PC-9 (cell line): ENCODE measurements around the gene LMBRD2. TPM values are rescaled to one million over a fixed set of nuclear protein-coding genes. Genes with fewer than 3 reads are reported as not detected.

Experiments
- BruUV-seq: library from RNA; stranded (reverse); fragments of 400-500 nt; replicated peaks from 2 replicates; lab custom pipeline; 2021; lab: Mats Ljungman, UMichigan
- CTCF ChIA-PET: fragments of 300-600 bp; sonication (Branson Sonifier 250); formaldehyde crosslinking; loops from one replicate; lab custom pipeline; 2022; ENCODE audit warnings: antibody characterized with exemption; lab: Charles Lee
- POLR2A ChIA-PET: fragments of 300-600 bp; sonication (Branson Sonifier 250); formaldehyde crosslinking; loops from one replicate; lab custom pipeline; 2022; ENCODE audit warnings: antibody characterized with exemption; ENCODE audit not compliant: unreplicated experiment; lab: Charles Lee
- DNase-seq, 2 experiments: peaks; one replicate each; pipeline versions ENCODE4 v3.0.0 to v3.0.0-alpha.2; 2015 to 2022; ENCODE audit warnings: mixed read lengths in 1 of 2
- H2AFZ ChIP-seq: fragments of 200-600 bp; sonication (generic); 2 replicates; pipeline ENCODE4 v1.8.1; 2017; ENCODE audit warnings: antibody characterized with exemption
- H3F3A ChIP-seq: fragments of 200-600 bp; sonication (generic); 2 replicates; pipeline ENCODE4 v1.8.1; 2017; ENCODE audit warnings: antibody characterized with exemption, mild to moderate bottlenecking, low read depth; ENCODE audit not compliant: insufficient read depth
- H3K27ac ChIP-seq: fragments of 200-600 bp; sonication (generic); 2 replicates; pipeline ENCODE4 v1.6.1; 2016; ENCODE audit warnings: mixed run types
- H3K27me3 ChIP-seq: fragments of 200-600 bp; sonication (generic); 2 replicates; pipeline ENCODE4 v1.6.1; 2016; ENCODE audit warnings: low read depth, mixed run types; ENCODE audit not compliant: insufficient read depth
- H3K36me3 ChIP-seq: fragments of 200-600 bp; sonication (generic); 2 replicates; pipeline ENCODE4 v1.6.1; 2016; ENCODE audit warnings: low read depth, mixed run types
- H3K4me1 ChIP-seq: fragments of 200-600 bp; sonication (generic); replicated peaks from 2 replicates; pipeline ENCODE4 v1.6.1; 2016; ENCODE audit warnings: mixed run types; ENCODE audit not compliant: insufficient read depth
- H3K4me2 ChIP-seq: fragments of 200-600 bp; sonication (generic); 2 replicates; pipeline ENCODE4 v1.6.1; 2017; ENCODE audit warnings: mixed run types
- H3K4me3 ChIP-seq: fragments of 200-600 bp; sonication (generic); 2 replicates; pipeline ENCODE4 v1.6.1; 2016; ENCODE audit warnings: mixed run types
- H3K79me2 ChIP-seq: fragments of 200-600 bp; sonication (generic); 2 replicates; pipeline ENCODE4 v1.6.1; 2017; ENCODE audit warnings: low read depth, mixed run types
- H3K9me2 ChIP-seq: fragments of 200-600 bp; sonication (generic); 2 replicates; pipeline ENCODE4 v1.8.1; 2017; ENCODE audit warnings: mild to moderate bottlenecking; ENCODE audit not compliant: insufficient read depth
- H3K9me3 ChIP-seq: fragments of 200-600 bp; sonication (generic); 2 replicates; pipeline ENCODE4 v1.8.1; 2016; ENCODE audit warnings: low read depth; ENCODE audit not compliant: insufficient read depth
- H4K20me1 ChIP-seq: fragments of 200-600 bp; sonication (generic); 2 replicates; pipeline ENCODE4 v1.8.1; 2017; ENCODE audit not compliant: insufficient read depth
- EZH2 ChIP-seq: fragments of 200-600 bp; sonication (generic); IDR thresholded peaks from 2 replicates; pipeline ENCODE4 v1.8.0; 2017; ENCODE audit warnings: antibody characterized with exemption, low read depth
- intact Hi-C: fragments of 100-400 bp; cut with micrococcal nuclease; formaldehyde crosslinking; loops from one replicate; pipeline ENCODE4 v1.10.0; 2022; ENCODE audit not compliant: unreplicated experiment
- total RNA-seq: library from RNA; stranded (reverse); gene quantifications from 2 replicates; pipeline ENCODE4 v1.2.3, GENCODE V29; 2021
- TF ChIP-seq, protein P1 (sequence below): fragments of 200-600 bp; sonication (generic); conservative IDR thresholded peaks from 2 replicates; pipeline ENCODE4 v1.6.1; 2017; ENCODE audit warnings: mixed run types, antibody characterized with exemption, mild to moderate bottlenecking, moderate library complexity

Gene LMBRD2
- total RNA-seq, 1 experiment from 2014 or later: 18.0 TPM

DNA sequence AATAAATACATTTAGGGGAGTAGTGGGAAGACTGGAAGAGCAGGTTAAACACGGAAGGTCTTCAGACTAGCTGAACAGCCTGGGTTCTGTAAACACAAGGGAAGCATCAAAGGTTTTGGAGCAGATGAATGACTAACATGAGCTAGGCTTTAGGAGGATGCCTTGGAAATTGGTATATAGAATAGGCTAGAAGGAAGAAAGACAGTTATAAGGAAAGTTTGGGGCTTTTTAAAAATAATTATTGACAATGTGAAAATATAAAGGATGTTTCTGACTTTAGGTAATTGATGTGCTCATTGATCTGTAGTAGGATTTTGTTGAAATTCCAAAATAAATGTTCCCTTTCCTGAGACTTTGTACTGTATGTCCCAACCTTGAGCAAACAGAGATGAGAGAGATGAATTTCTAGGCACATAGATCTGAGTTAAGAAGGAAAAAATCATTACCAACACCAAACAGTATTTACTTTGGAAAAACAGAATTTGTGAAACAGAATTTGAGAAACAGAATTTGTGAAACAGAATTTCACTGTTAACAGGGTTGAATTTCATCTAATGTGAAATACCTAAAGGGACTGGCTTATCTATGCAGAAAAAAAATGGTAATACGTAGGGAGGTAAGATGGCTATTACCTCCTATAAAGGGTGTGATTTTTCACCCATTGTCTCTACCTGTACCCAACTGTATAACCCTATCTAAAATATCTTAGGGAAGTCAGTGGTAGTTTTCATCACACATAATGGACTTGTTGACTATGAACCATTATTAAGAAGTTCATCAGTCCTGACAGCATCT lies 29.1 kb upstream of the LMBRD2 start:
- H3K79me2 ChIP-seq: no peaks in the 10 kb centered on the region
- no TSS peak for BruUV-seq
- H3K9me3 ChIP-seq: no peaks in the 10 kb centered on the region
- intact Hi-C loops: no loop called here
- peaks cover 42% of the 10 kb centered on the region for H3K36me3 ChIP-seq
- TF ChIP-seq, protein P1, sequence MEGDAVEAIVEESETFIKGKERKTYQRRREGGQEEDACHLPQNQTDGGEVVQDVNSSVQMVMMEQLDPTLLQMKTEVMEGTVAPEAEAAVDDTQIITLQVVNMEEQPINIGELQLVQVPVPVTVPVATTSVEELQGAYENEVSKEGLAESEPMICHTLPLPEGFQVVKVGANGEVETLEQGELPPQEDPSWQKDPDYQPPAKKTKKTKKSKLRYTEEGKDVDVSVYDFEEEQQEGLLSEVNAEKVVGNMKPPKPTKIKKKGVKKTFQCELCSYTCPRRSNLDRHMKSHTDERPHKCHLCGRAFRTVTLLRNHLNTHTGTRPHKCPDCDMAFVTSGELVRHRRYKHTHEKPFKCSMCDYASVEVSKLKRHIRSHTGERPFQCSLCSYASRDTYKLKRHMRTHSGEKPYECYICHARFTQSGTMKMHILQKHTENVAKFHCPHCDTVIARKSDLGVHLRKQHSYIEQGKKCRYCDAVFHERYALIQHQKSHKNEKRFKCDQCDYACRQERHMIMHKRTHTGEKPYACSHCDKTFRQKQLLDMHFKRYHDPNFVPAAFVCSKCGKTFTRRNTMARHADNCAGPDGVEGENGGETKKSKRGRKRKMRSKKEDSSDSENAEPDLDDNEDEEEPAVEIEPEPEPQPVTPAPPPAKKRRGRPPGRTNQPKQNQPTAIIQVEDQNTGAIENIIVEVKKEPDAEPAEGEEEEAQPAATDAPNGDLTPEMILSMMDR: no peak
- TF ChIP-seq EZH2: no peak
- H4K20me1 ChIP-seq: no peaks in the 10 kb centered on the region
- H2AFZ ChIP-seq: no peak overlapping the region
- POLR2A ChIA-PET: no interaction called here
- H3K4me1 ChIP-seq: no peaks in the 10 kb centered on the region
- no peaks in the 10 kb centered on the region for H3K9me2 ChIP-seq
- CTCF ChIA-PET: no interaction called here
- no peak for DNase-seq
- H3K4me3 ChIP-seq: no peak overlapping the region
- no peaks in the 10 kb centered on the region for H3K27me3 ChIP-seq
- H3K27ac ChIP-seq: no peak overlapping the region
- H3K4me2 ChIP-seq: no peak overlapping the region
- H3F3A ChIP-seq: peaks cover 7% of the 10 kb centered on the region; the same call in 1 of the 2 replicates

DNA sequence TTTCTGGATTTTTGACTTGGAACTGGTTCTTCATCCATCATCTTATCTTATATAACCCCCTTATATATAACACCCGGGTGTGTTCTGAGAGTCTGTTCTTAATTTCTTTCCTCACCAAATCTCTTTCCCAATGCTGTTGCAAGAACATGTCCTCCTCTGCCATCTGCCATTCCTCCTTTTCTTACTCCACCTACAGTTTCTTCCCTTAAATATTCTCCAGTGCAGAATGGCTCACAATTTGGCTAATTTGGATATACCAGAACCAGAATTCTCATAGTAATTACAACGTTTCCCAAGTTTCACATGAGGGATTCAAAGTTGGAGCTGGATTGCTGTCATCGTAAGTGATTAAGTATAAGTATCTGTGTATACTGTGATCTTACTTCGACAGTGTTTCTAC lies 28.3 kb upstream of the LMBRD2 start:
- Histone ChIP-seq H3K27me3 (no peaks in the 10 kb centered on the region), H3K4me2 (no peak overlapping the region), H2AFZ (no peak overlapping the region), H3F3A (peaks cover 7% of the 10 kb centered on the region; the same call in 1 of the 2 replicates), H3K9me2 (no peaks in the 10 kb centered on the region), H3K79me2 (no peaks in the 10 kb centered on the region), H3K4me1 (no peaks in the 10 kb centered on the region), H4K20me1 (no peaks in the 10 kb centered on the region), H3K36me3 (peaks cover 42% of the 10 kb centered on the region), H3K4me3 (no peak overlapping the region), H3K27ac (no peak overlapping the region), H3K9me3 (no peaks in the 10 kb centered on the region)
- DNase-seq: no peak
- CTCF ChIA-PET: no interaction called here
- TF ChIP-seq, protein P1: no peak
- TF ChIP-seq EZH2: no peak
- intact Hi-C loops: loop anchor here (2.0 to 5.0 kb wide), 3 partner anchors 61 to 512 kb away; partner anchors contain the start of gene NADK2
- BruUV-seq: no TSS peak
- POLR2A ChIA-PET: no interaction called here

GRCh38 chr5:36178524-36178890 lies 26.8 kb upstream of the LMBRD2 start:
- no peaks in the 10 kb centered on the region for H3K9me3 ChIP-seq
- H3K27ac ChIP-seq: no peak overlapping the region
- no peaks in the 10 kb centered on the region for H3K4me1 ChIP-seq
- intact Hi-C loops: loop anchor here (1.0 to 5.0 kb wide), 5 partner anchors 62 to 514 kb away; partner anchors contain the start of gene NADK2
- peaks cover 55% of the 10 kb centered on the region for H3K36me3 ChIP-seq
- ChIA-PET CTCF (interaction anchor here (0.6 to 1.7 kb wide), 8 partner anchors 12 to 123 kb away, joined by 3 to 8 read pairs (median 4); partner anchors contain the start of genes NADK2 and RANBP3L), POLR2A (no interaction called here)
- no peaks in the 10 kb centered on the region for H3K27me3 ChIP-seq
- no peak overlapping the region for H3K4me3 ChIP-seq
- H3K79me2 ChIP-seq: no peaks in the 10 kb centered on the region
- BruUV-seq: no TSS peak
- peaks cover 7% of the 10 kb centered on the region; the same call in 1 of the 2 replicates for H3F3A ChIP-seq
- DNase-seq: no peak
- no peak overlapping the region for H2AFZ ChIP-seq
- no peaks in the 10 kb centered on the region for H4K20me1 ChIP-seq
- H3K4me2 ChIP-seq: no peak overlapping the region
- TF ChIP-seq, protein P1: no peak
- TF ChIP-seq EZH2: no peak
- H3K9me2 ChIP-seq: no peaks in the 10 kb centered on the region
